Neuronal stem cell (in vitro differentiated cells): ENCODE data around the gene CCDC85C.
"Not testable (repeated sequence)": the region's sequence is repeated elsewhere in the genome, so short reads cannot be mapped to it uniquely, and the experiment has no call there.

Experiments used
- DNase-seq: peaks from one replicate; pipeline ENCODE4 v3.0.0-alpha.2; 2013; ENCODE audit warnings: low spot score
- H2AFZ ChIP-seq: one replicate; pipeline ENCODE4 v1.6.1; 2013; ENCODE audit warnings: mild to moderate bottlenecking, low read length, inconsistent platforms
- H2AK5ac ChIP-seq: 2 replicates; pipeline ENCODE4 v1.6.1; 2013; ENCODE audit warnings: low read depth, mild to moderate bottlenecking, inconsistent platforms, low read length, moderate library complexity, mixed read lengths
- H2BK120ac ChIP-seq: 2 replicates; pipeline ENCODE4 v1.6.1; 2013; ENCODE audit warnings: low read depth, mild to moderate bottlenecking, inconsistent platforms, low read length, moderate library complexity, mixed read lengths
- H2BK12ac ChIP-seq: one replicate; pipeline ENCODE4 v1.6.1; 2013; ENCODE audit warnings: low read length, inconsistent platforms
- H2BK15ac ChIP-seq: 2 replicates; pipeline ENCODE4 v1.6.1; 2013; ENCODE audit warnings: mild to moderate bottlenecking, low read length, inconsistent platforms, mixed read lengths
- H2BK5ac ChIP-seq: one replicate; pipeline ENCODE4 v1.6.1; 2013; ENCODE audit warnings: inconsistent platforms, mild to moderate bottlenecking, low read length, moderate library complexity
- H3K14ac ChIP-seq: one replicate; pipeline ENCODE4 v1.6.1; 2013; ENCODE audit warnings: low read length, inconsistent platforms
- H3K18ac ChIP-seq: 2 replicates; pipeline ENCODE4 v1.6.1; 2013; ENCODE audit warnings: low read length, inconsistent platforms
- H3K23ac ChIP-seq: 2 replicates; pipeline ENCODE4 v1.6.1; 2013; ENCODE audit warnings: low read depth, mild to moderate bottlenecking, mixed read lengths, low read length, inconsistent platforms; ENCODE audit not compliant: poor library complexity
- H3K27ac ChIP-seq: replicated peaks from 3 replicates; pipeline ENCODE4 v1.5.1; 2013; ENCODE audit warnings: low read length, inconsistent platforms
- H3K27me3 ChIP-seq, 3 experiments: 2 replicates each; pipeline ENCODE4 v1.6.1; 2013; ENCODE audit warnings: low read length in 3 of 3, mild to moderate bottlenecking in 2 of 3, inconsistent platforms in 1 of 3, low read depth in 1 of 3, mixed read lengths in 1 of 3, moderate library complexity in 1 of 3; ENCODE audit not compliant: control insufficient read depth in 3 of 3, insufficient read depth in 3 of 3
- H3K36me3 ChIP-seq, 2 donors: replicated peaks in 1 of 2; 2 replicates each; pipeline ENCODE4 v1.6.1; 2013; ENCODE audit warnings: low read length in 2 of 2; ENCODE audit not compliant: control insufficient read depth in 2 of 2, insufficient read depth in 2 of 2
- H3K4ac ChIP-seq: 2 replicates; pipeline ENCODE4 v1.6.1; 2013; ENCODE audit warnings: inconsistent platforms, mild to moderate bottlenecking, low read length, moderate library complexity
- H3K4me1 ChIP-seq, 2 donors: 1 replicate in 1 of 2; 2 replicates in 1 of 2; pipeline ENCODE4 v1.6.1; 2013; ENCODE audit warnings: low read length in 2 of 2, low read depth in 1 of 2; ENCODE audit not compliant: control insufficient read depth in 2 of 2, insufficient read depth in 1 of 2
- H3K4me2 ChIP-seq: one replicate; pipeline ENCODE4 v1.6.1; 2013; ENCODE audit warnings: mild to moderate bottlenecking, low read length, inconsistent platforms; ENCODE audit not compliant: insufficient read depth, poor library complexity, severe bottlenecking
- H3K4me3 ChIP-seq, 2 donors: 2 replicates each; pipeline ENCODE4 v1.5.1; 2013; ENCODE audit warnings: low read length in 2 of 2, mild to moderate bottlenecking in 2 of 2, inconsistent platforms in 1 of 2, moderate library complexity in 1 of 2
- H3K79me1 ChIP-seq: one replicate; pipeline ENCODE4 v1.6.1; 2013; ENCODE audit warnings: low read depth, mild to moderate bottlenecking, inconsistent platforms, low read length, moderate library complexity
- H3K9ac ChIP-seq: one replicate; pipeline ENCODE4 v1.6.1; 2013; ENCODE audit warnings: mild to moderate bottlenecking, low read depth, low read length, inconsistent platforms; ENCODE audit not compliant: poor library complexity
- H3K9me3 ChIP-seq, 2 donors: replicated peaks in 1 of 2; 2 replicates each; pipeline versions ENCODE3 to v1.6.1; 2013; ENCODE audit warnings: low read length in 2 of 2, mild to moderate bottlenecking in 2 of 2, inconsistent platforms in 1 of 2, low read depth in 1 of 2, mixed read lengths in 1 of 2, moderate library complexity in 1 of 2; ENCODE audit not compliant: control insufficient read depth in 2 of 2, insufficient read depth in 1 of 2
- H4K8ac ChIP-seq: one replicate; pipeline ENCODE4 v1.6.1; 2013; ENCODE audit warnings: low read depth, mild to moderate bottlenecking, inconsistent platforms, low read length, moderate library complexity
- H4K91ac ChIP-seq: one replicate; pipeline ENCODE4 v1.6.1; 2013; ENCODE audit warnings: low read length, low read depth, mild to moderate bottlenecking, inconsistent platforms; ENCODE audit not compliant: poor library complexity
- WGBS, 2 donors: extraction: QIAGEN DNeasy Blood & Tissue Kit; methylation state at CpG; one replicate each; pipeline ENCODE4 v1.1.7; 2013; ENCODE audit warnings: missing lambda C conversion rate in 2 of 2, mixed read lengths in 1 of 2; ENCODE audit not compliant: insufficient read length in 2 of 2, insufficient replicate concordance in 1 of 2; ENCODE audit errors: extremely low coverage in 2 of 2; 5-methylcytosine and 5-hydroxymethylcytosine counted together

CCDC85C gene

DNA sequence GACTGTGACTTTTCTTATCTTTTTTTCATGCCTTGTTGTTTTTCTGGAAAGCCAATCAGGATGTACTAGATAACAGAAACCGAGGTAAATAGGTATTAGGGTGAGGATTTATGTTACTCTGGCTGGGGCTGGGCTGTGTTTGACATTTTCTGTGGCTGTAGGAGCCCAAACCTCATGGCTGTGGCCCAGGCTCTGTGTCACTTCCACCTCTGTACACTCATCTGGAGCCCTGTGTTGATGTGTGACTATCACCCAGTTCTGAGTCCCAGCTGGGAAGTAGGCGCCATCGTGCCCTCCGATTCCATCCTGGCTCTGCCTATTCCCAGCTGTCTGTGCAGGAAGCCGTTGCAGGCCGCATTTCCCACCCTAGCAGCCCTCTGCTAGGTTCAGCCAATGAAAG, 39.3 kb upstream of the CCDC85C start:
- Histone ChIP-seq H3K18ac (no peak overlapping the region), H3K14ac (no peak overlapping the region), H2BK15ac (no peak overlapping the region), H3K79me1 (peaks cover 3% of the 10 kb centered on the region), H3K23ac (no peak overlapping the region), H3K36me3 (no peaks in the 10 kb centered on the region), H3K9ac (no peak overlapping the region), H3K4me2 (no peak overlapping the region), H2BK12ac (no peak overlapping the region), H4K91ac (no peak overlapping the region), H2AFZ (peak overlapping the region; percentile 73), H3K4ac (no peak overlapping the region), H3K27me3 (peaks cover 0 to 20% (median 0%) of the 10 kb centered on the region in 3 experiments), H2BK5ac (no peak overlapping the region), H3K4me3 (no peak overlapping the region), H2BK120ac (no peak overlapping the region), H3K9me3 (no peaks in the 10 kb centered on the region), H3K27ac (no peak overlapping the region), H2AK5ac (no peak overlapping the region), H4K8ac (no peak overlapping the region), H3K4me1 (peaks cover 5 to 13% of the 10 kb centered on the region in 2 donors)
- WGBS, 2 donors: no CpG with 5 or more reads among the region's 6 CpGs
- no peak for DNase-seq

DNA sequence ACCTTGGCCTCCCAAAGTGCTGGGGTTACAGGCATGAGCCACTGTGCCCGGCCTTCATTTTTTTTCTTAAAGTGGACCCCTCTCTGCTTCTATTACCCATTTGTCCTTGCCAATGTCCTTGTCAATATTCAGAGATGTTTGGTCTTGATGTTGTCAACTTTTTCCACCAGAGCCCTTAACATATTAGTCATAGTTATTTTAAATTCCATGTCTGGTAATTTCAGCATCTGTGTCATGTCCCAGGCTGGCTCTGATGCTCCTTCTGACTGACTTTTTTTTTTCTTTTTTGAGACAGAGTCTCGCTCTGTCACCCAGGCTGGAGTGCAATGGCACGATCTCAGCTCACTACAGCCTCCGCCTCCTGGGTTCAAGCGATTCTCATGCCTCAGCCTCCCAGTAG, 38.8 kb upstream of the CCDC85C start:
- H2BK5ac ChIP-seq, H3K79me1 ChIP-seq, H2BK15ac ChIP-seq, H3K4me3 ChIP-seq, H3K9ac ChIP-seq, H2AK5ac ChIP-seq, H3K4ac ChIP-seq, H3K18ac ChIP-seq, H2BK120ac ChIP-seq, DNase-seq, H3K9me3 ChIP-seq, H3K14ac ChIP-seq, H3K4me2 ChIP-seq, H3K27ac ChIP-seq, H3K23ac ChIP-seq, H3K36me3 ChIP-seq, H2AFZ ChIP-seq, H2BK12ac ChIP-seq, H4K8ac ChIP-seq, H4K91ac ChIP-seq: not testable (repeated sequence)
- H3K27me3 ChIP-seq: peaks cover 0 to 18% (median 0%) of the 10 kb centered on the region in 3 experiments
- H3K4me1 ChIP-seq: peaks cover 5 to 11% of the 10 kb centered on the region in 2 donors
- WGBS, 2 donors: no CpG with 5 or more reads among the region's 5 CpGs

DNA sequence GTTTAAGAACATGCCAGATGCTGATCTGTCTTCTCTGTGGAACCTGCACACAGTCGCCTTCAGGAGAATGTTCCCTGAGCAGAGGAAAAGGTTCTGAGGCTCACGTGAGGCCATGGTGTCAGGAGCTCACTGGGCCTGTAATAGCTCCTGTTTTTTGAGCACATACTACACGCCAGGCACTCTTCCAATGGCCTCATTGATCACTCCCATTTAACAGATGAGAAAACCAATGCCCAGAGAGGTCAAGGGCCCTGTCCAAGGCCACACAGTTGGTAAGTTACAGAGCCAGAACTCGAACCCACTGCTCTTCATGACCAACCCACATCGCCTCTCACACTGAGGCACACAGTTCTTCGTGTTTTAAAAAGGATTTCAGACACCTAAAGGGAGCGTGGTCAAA, 33.6 kb upstream of the CCDC85C start:
- H3K23ac ChIP-seq: no peak overlapping the region
- H3K27me3 ChIP-seq: no peaks in the 10 kb centered on the region
- H3K9ac ChIP-seq: no peak overlapping the region
- no peak overlapping the region for H2BK120ac ChIP-seq
- H2BK15ac ChIP-seq: no peak overlapping the region
- H3K27ac ChIP-seq: no peak overlapping the region
- H2BK5ac ChIP-seq: no peak overlapping the region
- no peak overlapping the region for H3K4ac ChIP-seq
- H3K9me3 ChIP-seq: no peaks in the 10 kb centered on the region
- no peak overlapping the region for H2BK12ac ChIP-seq
- no peaks in the 10 kb centered on the region for H3K79me1 ChIP-seq
- H3K4me1 ChIP-seq: peaks cover 1 to 12% of the 10 kb centered on the region in 2 donors
- H3K4me2 ChIP-seq: no peak overlapping the region
- no peak overlapping the region for H3K18ac ChIP-seq
- no peak overlapping the region for H4K8ac ChIP-seq
- no peaks in the 10 kb centered on the region for H3K36me3 ChIP-seq
- no peak overlapping the region for H3K4me3 ChIP-seq
- DNase-seq: no peak
- H3K14ac ChIP-seq: no peak overlapping the region
- H2AFZ ChIP-seq: no peak overlapping the region
- no peak overlapping the region for H4K91ac ChIP-seq
- WGBS, 2 donors: no CpG with 5 or more reads among the region's 7 CpGs
- peak overlapping the region; percentile 84 for H2AK5ac ChIP-seq

DNA sequence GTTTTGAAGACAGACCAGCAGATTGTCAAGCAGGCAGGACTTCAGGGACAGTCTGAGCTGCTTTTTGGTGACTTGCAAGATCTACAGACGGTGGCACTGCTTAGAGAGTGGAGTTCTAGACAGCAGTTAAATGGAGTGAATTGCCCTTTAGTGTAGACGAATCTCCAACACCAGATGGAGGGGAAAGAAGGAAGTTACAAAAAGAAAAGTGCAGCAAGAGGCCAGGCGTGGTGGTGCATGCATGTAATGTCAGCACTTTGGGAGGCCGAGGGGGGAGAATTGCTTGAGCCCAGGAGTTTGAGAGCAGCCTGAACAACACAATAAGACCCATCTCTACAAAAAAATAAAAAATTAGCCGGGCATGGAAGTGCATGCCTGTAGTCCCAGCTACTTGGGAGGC, 32.5 kb upstream of the CCDC85C start:
- H2BK5ac ChIP-seq: no peak overlapping the region
- H3K9ac ChIP-seq: no peak overlapping the region
- no peak overlapping the region for H3K4ac ChIP-seq
- no peak overlapping the region for H3K4me2 ChIP-seq
- H2BK12ac ChIP-seq: no peak overlapping the region
- no peaks in the 10 kb centered on the region for H3K36me3 ChIP-seq
- no peaks in the 10 kb centered on the region for H3K79me1 ChIP-seq
- H2AFZ ChIP-seq: peak overlapping the region; percentile 33
- no peak overlapping the region for H3K18ac ChIP-seq
- H2BK120ac ChIP-seq: no peak overlapping the region
- no peak overlapping the region for H2AK5ac ChIP-seq
- H3K14ac ChIP-seq: no peak overlapping the region
- H2BK15ac ChIP-seq: no peak overlapping the region
- H4K91ac ChIP-seq: no peak overlapping the region
- WGBS, 2 donors: no CpG with 5 or more reads among the region's 5 CpGs
- no peak for DNase-seq
- no peak overlapping the region for H3K27ac ChIP-seq
- H3K4me1 ChIP-seq: peaks cover 1 to 13% of the 10 kb centered on the region in 2 donors
- no peaks in the 10 kb centered on the region for H3K27me3 ChIP-seq
- no peak overlapping the region for H4K8ac ChIP-seq
- no peak overlapping the region for H3K23ac ChIP-seq
- H3K9me3 ChIP-seq: no peaks in the 10 kb centered on the region
- H3K4me3 ChIP-seq: no peak overlapping the region
